ENCODE results near the gene GRID1. TPM values are rescaled to one million over a fixed set of nuclear protein-coding genes. Genes with fewer than 3 reads are reported as not detected.

The GRID1 gene
- total RNA-seq, 4 donors from 2014 or later = 1.4 to 4.9 (median 2.0) TPM

- no peak overlapping the region for H3K4me3 ChIP-seq (ENCODE audit: low read depth, poor library complexity, severe bottlenecking)
- DNase-seq (ENCODE audit: low spot score in 2 of 2) = peak in 1 of 2 donors; percentile 67
- intact Hi-C loops (cut with DNase I; ENCODE audit: low total_unique reads) = no loop called here
- WGBS, 2 donors = 66 to 89% methylated on average over 7 of the region's 7 CpGs
- TF ChIP-seq POLR2A (IDR thresholded peaks at IDR 0.05) (no peak), CTCF (IDR thresholded peaks at IDR 0.05) (no peak)
These were observed 51.7 kb downstream of the GRID1 start for GRCh38 chr10:86314616-86315548.

GRCh38 chr10:86313621-86314041 lies 53.0 kb downstream of the GRID1 start:
- intact Hi-C loops (cut with DNase I; ENCODE audit: low total_unique reads) = no loop called here
- TF ChIP-seq CTCF (IDR thresholded peaks at IDR 0.05) = no peak
- no peak for TF ChIP-seq POLR2A (IDR thresholded peaks at IDR 0.05)
- WGBS, 2 donors = 55 to 65% methylated on average over 10 of the region's 10 CpGs
- H3K4me3 ChIP-seq (ENCODE audit: low read depth, poor library complexity, severe bottlenecking) = no peak overlapping the region
- DNase-seq (ENCODE audit: low spot score in 2 of 2) = peak in 1 of 2 donors; percentile 60

GRCh38 chr10:86312701-86313270 lies 53.8 kb downstream of the GRID1 start:
- intact Hi-C loops (cut with DNase I; ENCODE audit: low total_unique reads) = no loop called here
- TF ChIP-seq CTCF (IDR thresholded peaks at IDR 0.05) (no peak), POLR2A (IDR thresholded peaks at IDR 0.05) (no peak)
- 77 to 78% methylated on average over 5 of the region's 5 CpGs for WGBS, 2 donors
- DNase-seq (ENCODE audit: low spot score in 2 of 2) = no peak
- no peak overlapping the region for H3K4me3 ChIP-seq (ENCODE audit: low read depth, poor library complexity, severe bottlenecking)

- TF ChIP-seq POLR2A (IDR thresholded peaks at IDR 0.05) (no peak), CTCF (IDR thresholded peaks at IDR 0.05) (no peak)
- WGBS, 2 donors = 26 to 35% methylated on average over 1 of the region's 1 CpG
- DNase-seq (ENCODE audit: low spot score in 2 of 2) = no peak
- H3K4me3 ChIP-seq (ENCODE audit: low read depth, poor library complexity, severe bottlenecking) = no peak overlapping the region
- intact Hi-C loops (cut with DNase I; ENCODE audit: low total_unique reads) = no loop called here
These were observed 54.7 kb downstream of the GRID1 start for GRCh38 chr10:86311906-86312305.

- 59 to 74% methylated on average over 3 of the region's 3 CpGs for WGBS, 2 donors
- no peak for DNase-seq (ENCODE audit: low spot score in 2 of 2)
- intact Hi-C loops (cut with DNase I; ENCODE audit: low total_unique reads) = no loop called here
- no peak overlapping the region for H3K4me3 ChIP-seq (ENCODE audit: low read depth, poor library complexity, severe bottlenecking)
- TF ChIP-seq POLR2A (IDR thresholded peaks at IDR 0.05) (no peak), CTCF (IDR thresholded peaks at IDR 0.05) (no peak)
These were observed 55.4 kb downstream of the GRID1 start for GRCh38 chr10:86311190-86311589.

Measured in lower leg skin (tissue), 4 donors.